GM23338 (cell line): ENCODE results near the gene ALDH1B1. TPM values are rescaled to one million over a fixed set of nuclear protein-coding genes. Genes with fewer than 3 reads are reported as not detected.

Source experiments
- ATAC-seq: fragments of 200-7000 bp; cut with Tn5 transposase; 3 replicates; pipeline ENCODE4 v1.9.1; 2020
- DNase-seq: peaks from one replicate; pipeline ENCODE4 v3.0.0-alpha.2; 2015; ENCODE audit warnings: low spot score
- H2AFZ ChIP-seq: fragments of 200-600 bp; sonication (generic); 2 replicates; pipeline ENCODE4 v1.8.0; 2016; ENCODE audit warnings: antibody characterized with exemption, mild to moderate bottlenecking, moderate library complexity
- H3F3A ChIP-seq: fragments of 200-600 bp; sonication (generic); replicated peaks from 2 replicates; pipeline ENCODE4 v1.8.0; 2017; ENCODE audit warnings: antibody characterized with exemption, mixed run types, low read depth
- H3K27ac ChIP-seq: fragments of 200-600 bp; sonication (generic); 2 replicates; pipeline ENCODE4 v1.6.1; 2016; ENCODE audit warnings: low read depth
- H3K27me3 ChIP-seq: fragments of 200-600 bp; sonication (generic); 2 replicates; pipeline ENCODE4 v1.8.0; 2016; ENCODE audit warnings: mild to moderate bottlenecking, mixed run types, moderate library complexity; ENCODE audit not compliant: insufficient read depth
- H3K36me3 ChIP-seq: fragments of 200-600 bp; sonication (generic); 2 replicates; pipeline ENCODE4 v1.8.0; 2016; ENCODE audit warnings: mild to moderate bottlenecking; ENCODE audit not compliant: insufficient read depth
- H3K4me1 ChIP-seq: fragments of 200-600 bp; sonication (generic); 2 replicates; pipeline ENCODE4 v1.8.0; 2016; ENCODE audit warnings: mild to moderate bottlenecking, moderate library complexity; ENCODE audit not compliant: insufficient read depth
- H3K4me2 ChIP-seq: fragments of 200-600 bp; sonication (generic); 2 replicates; pipeline ENCODE4 v1.7.1; 2017; ENCODE audit warnings: mixed run types
- H3K4me3 ChIP-seq: fragments of 200-600 bp; sonication (generic); 2 replicates; pipeline ENCODE4 v1.6.1; 2016; ENCODE audit warnings: mixed run types
- H3K79me2 ChIP-seq: fragments of 200-600 bp; sonication (generic); replicated peaks from 2 replicates; pipeline ENCODE4 v1.8.0; 2017; ENCODE audit warnings: mild to moderate bottlenecking; ENCODE audit not compliant: insufficient read depth
- H3K9me2 ChIP-seq: fragments of 200-600 bp; sonication (generic); 2 replicates; pipeline ENCODE4 v1.8.0; 2017; ENCODE audit not compliant: insufficient read depth
- H4K20me1 ChIP-seq: fragments of 200-600 bp; sonication (generic); replicated peaks from 2 replicates; pipeline ENCODE4 v1.8.0; 2017; ENCODE audit warnings: mild to moderate bottlenecking; ENCODE audit not compliant: insufficient read depth
- H3K27ac Mint-ChIP-seq: 2 replicates; pipeline ENCODE4 v1.8.0; 2020; ENCODE audit warnings: inconsistent platforms, mild to moderate bottlenecking, moderate library complexity, mixed read lengths
- H3K27me3 Mint-ChIP-seq: 3 replicates; pipeline ENCODE4 v1.8.0; 2022; ENCODE audit warnings: low read depth, mild to moderate bottlenecking, moderate library complexity, mixed read lengths, inconsistent platforms; ENCODE audit not compliant: insufficient read depth, poor library complexity
- H3K36me3 Mint-ChIP-seq: 3 replicates; pipeline ENCODE4 v1.8.0; 2021; ENCODE audit warnings: low read depth, mild to moderate bottlenecking, inconsistent platforms, moderate library complexity, mixed read lengths
- H3K4me1 Mint-ChIP-seq: 3 replicates; pipeline ENCODE4 v1.8.0; 2020; ENCODE audit warnings: mild to moderate bottlenecking, inconsistent platforms, mixed read lengths
- H3K4me3 Mint-ChIP-seq: 3 replicates; pipeline ENCODE4 v1.8.0; 2021; ENCODE audit warnings: moderate library complexity, mild to moderate bottlenecking, inconsistent platforms, mixed read lengths
- H3K9me3 Mint-ChIP-seq: 3 replicates; pipeline ENCODE4 v1.8.0; 2020; ENCODE audit warnings: moderate library complexity, mild to moderate bottlenecking, inconsistent platforms, mixed read lengths
- CREB1 ChIP-seq: fragments of 250-450 bp; sonication (Bioruptor Pico); IDR thresholded peaks from 2 replicates; pipeline ENCODE4 v1.5.0; 2020; ENCODE audit warnings: low read depth, mild to moderate bottlenecking, moderate library complexity
- EZH2phosphoT487 ChIP-seq: fragments of 200-600 bp; sonication (generic); IDR thresholded peaks from one replicate; pipeline ENCODE4 v1.8.1; 2018; ENCODE audit warnings: antibody characterized with exemption; ENCODE audit not compliant: unreplicated experiment
- JUNB ChIP-seq: IDR thresholded peaks from one replicate; pipeline ENCODE4 v1.6.1; 2016; ENCODE audit warnings: antibody characterized with exemption; ENCODE audit not compliant: unreplicated experiment
- POLR2AphosphoS5 ChIP-seq: IDR thresholded peaks from 2 replicates; pipeline ENCODE4 v1.6.1; 2016; ENCODE audit warnings: antibody characterized with exemption, low read depth
- ZNF114 ChIP-seq: fragments of 250-450 bp; sonication (Bioruptor Pico); IDR thresholded peaks from 2 replicates; pipeline ENCODE4 v1.5.0; 2020; ENCODE audit warnings: mild to moderate bottlenecking, moderate library complexity
- ZNF331 ChIP-seq: fragments of 250-450 bp; sonication (Bioruptor Pico); IDR thresholded peaks from 2 replicates; pipeline ENCODE4 v1.5.0; 2020; ENCODE audit warnings: low read depth, mild to moderate bottlenecking, moderate library complexity
- polyA plus RNA-seq: library from polyadenylated mRNA; unstranded; fragments of >200 nt; fragmentation: Nextera tagmentation; extraction: Ambion mirVana; gene quantifications from 2 replicates; pipeline ENCODE4 v1.2.1, GENCODE V29; 2016
- total RNA-seq: library from RNA; depleted of rRNA; stranded (reverse); fragments of >200 nt; shearing (Covaris generic); gene quantifications from 2 replicates; pipeline ENCODE4 v1.2.3, GENCODE V29; 2014
- TF ChIP-seq, protein P1 (sequence below): fragments of 250-450 bp; sonication (Bioruptor Pico); IDR thresholded peaks from 2 replicates; pipeline ENCODE4 v1.5.0; 2020; ENCODE audit warnings: mild to moderate bottlenecking, moderate library complexity
- TF ChIP-seq, protein P2 (sequence below): IDR thresholded peaks from 2 replicates; pipeline ENCODE4 v1.6.1; 2016; ENCODE audit warnings: antibody characterized with exemption

ALDH1B1 gene
- total and polyA plus RNA-seq, 2 experiments from 2014 or later = 37.5 to 74.8 TPM

DNA sequence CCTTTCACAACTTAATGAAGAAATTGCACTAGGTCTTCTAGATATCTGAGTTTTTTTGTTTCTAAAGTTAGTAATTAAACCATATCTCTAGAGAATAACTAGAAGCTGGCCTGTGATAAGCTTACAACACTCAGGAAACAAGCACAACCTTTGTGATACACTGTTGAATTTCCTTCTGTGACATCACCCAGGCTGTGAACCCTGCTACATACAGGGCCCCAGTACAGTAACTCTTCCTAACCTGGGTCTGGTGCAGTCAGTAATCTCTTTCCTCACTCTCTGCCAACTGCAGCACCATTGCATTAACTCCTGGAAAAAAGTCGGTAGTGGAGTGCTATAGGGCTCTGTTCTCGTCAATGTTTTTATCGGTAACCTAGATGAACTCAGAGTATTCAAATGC is 42.4 kb downstream of the ALDH1B1 start (continued):
- TF ChIP-seq, protein P1, sequence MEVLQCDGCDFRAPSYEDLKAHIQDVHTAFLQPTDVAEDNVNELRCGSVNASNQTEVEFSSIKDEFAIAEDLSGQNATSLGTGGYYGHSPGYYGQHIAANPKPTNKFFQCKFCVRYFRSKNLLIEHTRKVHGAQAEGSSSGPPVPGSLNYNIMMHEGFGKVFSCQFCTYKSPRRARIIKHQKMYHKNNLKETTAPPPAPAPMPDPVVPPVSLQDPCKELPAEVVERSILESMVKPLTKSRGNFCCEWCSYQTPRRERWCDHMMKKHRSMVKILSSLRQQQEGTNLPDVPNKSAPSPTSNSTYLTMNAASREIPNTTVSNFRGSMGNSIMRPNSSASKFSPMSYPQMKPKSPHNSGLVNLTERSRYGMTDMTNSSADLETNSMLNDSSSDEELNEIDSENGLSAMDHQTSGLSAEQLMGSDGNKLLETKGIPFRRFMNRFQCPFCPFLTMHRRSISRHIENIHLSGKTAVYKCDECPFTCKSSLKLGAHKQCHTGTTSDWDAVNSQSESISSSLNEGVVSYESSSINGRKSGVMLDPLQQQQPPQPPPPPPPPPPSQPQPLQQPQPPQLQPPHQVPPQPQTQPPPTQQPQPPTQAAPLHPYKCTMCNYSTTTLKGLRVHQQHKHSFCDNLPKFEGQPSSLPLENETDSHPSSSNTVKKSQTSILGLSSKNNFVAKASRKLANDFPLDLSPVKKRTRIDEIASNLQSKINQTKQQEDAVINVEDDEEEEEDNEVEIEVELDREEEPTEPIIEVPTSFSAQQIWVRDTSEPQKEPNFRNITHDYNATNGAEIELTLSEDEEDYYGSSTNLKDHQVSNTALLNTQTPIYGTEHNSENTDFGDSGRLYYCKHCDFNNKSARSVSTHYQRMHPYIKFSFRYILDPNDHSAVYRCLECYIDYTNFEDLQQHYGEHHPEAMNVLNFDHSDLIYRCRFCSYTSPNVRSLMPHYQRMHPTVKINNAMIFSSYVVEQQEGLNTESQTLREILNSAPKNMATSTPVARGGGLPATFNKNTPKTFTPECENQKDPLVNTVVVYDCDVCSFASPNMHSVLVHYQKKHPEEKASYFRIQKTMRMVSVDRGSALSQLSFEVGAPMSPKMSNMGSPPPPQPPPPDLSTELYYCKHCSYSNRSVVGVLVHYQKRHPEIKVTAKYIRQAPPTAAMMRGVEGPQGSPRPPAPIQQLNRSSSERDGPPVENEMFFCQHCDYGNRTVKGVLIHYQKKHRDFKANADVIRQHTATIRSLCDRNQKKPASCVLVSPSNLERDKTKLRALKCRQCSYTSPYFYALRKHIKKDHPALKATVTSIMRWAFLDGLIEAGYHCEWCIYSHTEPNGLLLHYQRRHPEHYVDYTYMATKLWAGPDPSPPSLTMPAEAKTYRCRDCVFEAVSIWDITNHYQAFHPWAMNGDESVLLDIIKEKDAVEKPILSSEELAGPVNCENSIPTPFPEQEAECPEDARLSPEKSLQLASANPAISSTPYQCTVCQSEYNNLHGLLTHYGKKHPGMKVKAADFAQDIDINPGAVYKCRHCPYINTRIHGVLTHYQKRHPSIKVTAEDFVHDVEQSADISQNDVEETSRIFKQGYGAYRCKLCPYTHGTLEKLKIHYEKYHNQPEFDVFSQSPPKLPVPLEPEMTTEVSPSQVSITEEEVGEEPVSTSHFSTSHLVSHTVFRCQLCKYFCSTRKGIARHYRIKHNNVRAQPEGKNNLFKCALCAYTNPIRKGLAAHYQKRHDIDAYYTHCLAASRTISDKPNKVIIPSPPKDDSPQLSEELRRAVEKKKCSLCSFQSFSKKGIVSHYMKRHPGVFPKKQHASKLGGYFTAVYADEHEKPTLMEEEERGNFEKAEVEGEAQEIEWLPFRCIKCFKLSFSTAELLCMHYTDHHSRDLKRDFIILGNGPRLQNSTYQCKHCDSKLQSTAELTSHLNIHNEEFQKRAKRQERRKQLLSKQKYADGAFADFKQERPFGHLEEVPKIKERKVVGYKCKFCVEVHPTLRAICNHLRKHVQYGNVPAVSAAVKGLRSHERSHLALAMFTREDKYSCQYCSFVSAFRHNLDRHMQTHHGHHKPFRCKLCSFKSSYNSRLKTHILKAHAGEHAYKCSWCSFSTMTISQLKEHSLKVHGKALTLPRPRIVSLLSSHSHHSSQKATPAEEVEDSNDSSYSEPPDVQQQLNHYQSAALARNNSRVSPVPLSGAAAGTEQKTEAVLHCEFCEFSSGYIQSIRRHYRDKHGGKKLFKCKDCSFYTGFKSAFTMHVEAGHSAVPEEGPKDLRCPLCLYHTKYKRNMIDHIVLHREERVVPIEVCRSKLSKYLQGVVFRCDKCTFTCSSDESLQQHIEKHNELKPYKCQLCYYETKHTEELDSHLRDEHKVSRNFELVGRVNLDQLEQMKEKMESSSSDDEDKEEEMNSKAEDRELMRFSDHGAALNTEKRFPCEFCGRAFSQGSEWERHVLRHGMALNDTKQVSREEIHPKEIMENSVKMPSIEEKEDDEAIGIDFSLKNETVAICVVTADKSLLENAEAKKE (CRISPR knock-in tag) = no peak
- TF ChIP-seq ZNF114 (CRISPR knock-in tag) (no peak), EZH2phosphoT487 (no peak), JUNB (no peak)

DNA sequence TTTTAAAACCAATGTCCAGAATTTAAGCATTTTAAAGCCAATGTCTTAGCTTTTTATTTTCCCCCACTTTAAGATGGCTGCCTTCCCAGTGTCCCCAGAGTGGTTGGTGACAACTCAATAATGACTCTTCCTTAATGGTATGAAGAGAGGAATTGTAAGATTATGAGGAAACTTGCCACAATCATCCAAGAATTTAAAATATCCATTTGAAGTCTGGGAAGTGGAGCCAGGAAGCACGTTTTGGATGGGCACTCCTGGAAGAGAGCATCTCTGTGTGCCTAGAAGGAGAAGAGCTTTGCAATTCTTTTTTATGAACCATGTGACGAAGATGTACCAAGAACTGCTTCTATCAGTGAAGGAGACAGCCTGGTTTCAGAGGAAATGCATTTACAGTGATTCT is 43.0 kb downstream of the ALDH1B1 start:
- H3K4me1 Mint-ChIP-seq = peaks cover 17% of the 10 kb centered on the region
- no peak overlapping the region for H3K4me2 ChIP-seq
- no peak overlapping the region for H3K4me3 Mint-ChIP-seq
- no peaks in the 10 kb centered on the region for H3K36me3 ChIP-seq
- TF ChIP-seq CREB1 (CRISPR knock-in tag) (no peak), ZNF331 (no peak), EZH2phosphoT487 (no peak), POLR2AphosphoS5 (no peak), ZNF114 (CRISPR knock-in tag) (no peak)
- TF ChIP-seq, protein P1 (CRISPR knock-in tag) = no peak
- TF ChIP-seq, protein P2, sequence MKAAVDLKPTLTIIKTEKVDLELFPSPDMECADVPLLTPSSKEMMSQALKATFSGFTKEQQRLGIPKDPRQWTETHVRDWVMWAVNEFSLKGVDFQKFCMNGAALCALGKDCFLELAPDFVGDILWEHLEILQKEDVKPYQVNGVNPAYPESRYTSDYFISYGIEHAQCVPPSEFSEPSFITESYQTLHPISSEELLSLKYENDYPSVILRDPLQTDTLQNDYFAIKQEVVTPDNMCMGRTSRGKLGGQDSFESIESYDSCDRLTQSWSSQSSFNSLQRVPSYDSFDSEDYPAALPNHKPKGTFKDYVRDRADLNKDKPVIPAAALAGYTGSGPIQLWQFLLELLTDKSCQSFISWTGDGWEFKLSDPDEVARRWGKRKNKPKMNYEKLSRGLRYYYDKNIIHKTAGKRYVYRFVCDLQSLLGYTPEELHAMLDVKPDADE = no peak
- H3K79me2 ChIP-seq = no peaks in the 10 kb centered on the region
- peaks cover 11% of the 10 kb centered on the region for H3K27me3 Mint-ChIP-seq
- DNase-seq (no peak), ATAC-seq (no peak)
- H3K36me3 Mint-ChIP-seq = no peaks in the 10 kb centered on the region
- H3K9me3 Mint-ChIP-seq = no peaks in the 10 kb centered on the region; the same call in 2 of the 3 replicates
- H3K9me2 ChIP-seq = peaks cover 9% of the 10 kb centered on the region; the same call in 1 of the 2 replicates
- H3F3A ChIP-seq = no peaks in the 10 kb centered on the region
- no peak overlapping the region for H3K27ac Mint-ChIP-seq
- no peak overlapping the region for H3K27ac ChIP-seq
- H2AFZ ChIP-seq = no peak overlapping the region
- H3K27me3 ChIP-seq = no peaks in the 10 kb centered on the region
- no peak overlapping the region for H3K4me3 ChIP-seq
- H3K4me1 ChIP-seq = peaks cover 7% of the 10 kb centered on the region
- H4K20me1 ChIP-seq = no peaks in the 10 kb centered on the region; the same call in 1 of the 2 replicates
